Measurements from ENCODE around the gene INKA2.

- no peak for TF ChIP-seq POLR2AphosphoS5 (IDR thresholded peaks at IDR 0.05; ENCODE audit: low read depth, low read length)
- TF ChIP-seq POLR2A (IDR thresholded peaks at IDR 0.05; ENCODE audit: low read depth, low read length), result no peak
- TF ChIP-seq TAF1 (IDR thresholded peaks at IDR 0.05; ENCODE audit: borderline replicate concordance, low read depth, low read length), result no peak
Observed at GRCh38 chr1:111738133-111738435, 1.1 kb downstream of the INKA2 start.

Data from GM12892 (cell line).